DOHH2 (cell line): ENCODE measurements around the gene GLRX.

Source experiments
- H3F3A ChIP-seq: fragments of 200-600 bp; sonication (generic), shearing (Covaris generic); 2 replicates; pipeline ENCODE4 v1.6.0; 2016; ENCODE audit warnings: antibody characterized with exemption, mild to moderate bottlenecking; ENCODE audit not compliant: control insufficient read depth, insufficient read depth
- H3K27ac ChIP-seq: fragments of 200-600 bp; sonication (generic); 2 replicates; pipeline ENCODE4 v1.5.1; 2014; ENCODE audit warnings: low read depth, mild to moderate bottlenecking, low read length, moderate library complexity
- H3K27me3 ChIP-seq: fragments of 200-600 bp; sonication (generic); 2 replicates; pipeline ENCODE4 v1.6.1; 2014; ENCODE audit warnings: mild to moderate bottlenecking, low read length, mixed read lengths; ENCODE audit not compliant: control insufficient read depth
- H3K36me3 ChIP-seq: fragments of 200-600 bp; sonication (generic); 2 replicates; pipeline ENCODE4 v1.6.1; 2014; ENCODE audit warnings: mild to moderate bottlenecking, low read length, moderate library complexity, mixed read lengths; ENCODE audit not compliant: control insufficient read depth
- H3K4me1 ChIP-seq: fragments of 200-600 bp; sonication (generic); 2 replicates; pipeline ENCODE4 v1.6.1; 2014; ENCODE audit warnings: mild to moderate bottlenecking, low read length, mixed read lengths; ENCODE audit not compliant: control insufficient read depth
- H3K4me2 ChIP-seq: fragments of 200-600 bp; sonication (generic); 2 replicates; pipeline ENCODE4 v1.6.0; 2014; ENCODE audit warnings: mild to moderate bottlenecking, low read length, moderate library complexity
- H3K4me3 ChIP-seq: fragments of 200-600 bp; sonication (generic); 2 replicates; pipeline ENCODE4 v1.5.1; 2014; ENCODE audit warnings: mild to moderate bottlenecking, low read length, mixed read lengths
- H3K79me2 ChIP-seq: fragments of 200-600 bp; sonication (generic); 2 replicates; pipeline ENCODE4 v1.6.1; 2014; ENCODE audit warnings: mild to moderate bottlenecking, low read length, mixed read lengths; ENCODE audit not compliant: control insufficient read depth
- H3K9me2 ChIP-seq: fragments of 200-600 bp; sonication (generic); replicated peaks from 2 replicates; pipeline ENCODE4 v1.6.1; 2014; ENCODE audit warnings: mild to moderate bottlenecking, low read length, mixed read lengths; ENCODE audit not compliant: control insufficient read depth
- H3K9me3 ChIP-seq: fragments of 200-600 bp; sonication (generic); 2 replicates; pipeline ENCODE4 v1.6.1; 2014; ENCODE audit warnings: antibody characterized with exemption, low read length, mixed read lengths; ENCODE audit not compliant: control insufficient read depth, insufficient read depth
- H4K20me1 ChIP-seq: fragments of 200-600 bp; sonication (generic); 2 replicates; pipeline ENCODE4 v1.6.0; 2014; ENCODE audit warnings: low read depth, mild to moderate bottlenecking, antibody characterized with exemption, low read length, moderate library complexity; ENCODE audit not compliant: control insufficient read depth, insufficient read depth
- EZH2phosphoT487 ChIP-seq: fragments of 200-600 bp; sonication (generic); IDR thresholded peaks from 2 replicates; pipeline ENCODE4 v1.6.1; 2017; ENCODE audit warnings: borderline replicate concordance, mild to moderate bottlenecking, antibody characterized with exemption, low read length, moderate library complexity, mixed read lengths
- TF ChIP-seq, protein P1 (sequence below): fragments of 200-600 bp; sonication (generic); IDR thresholded peaks from one replicate; pipeline ENCODE4 v1.5.1; 2014; ENCODE audit warnings: antibody characterized with exemption, mild to moderate bottlenecking, low read depth, low read length; ENCODE audit not compliant: poor library complexity, severe bottlenecking

Gene GLRX

DNA sequence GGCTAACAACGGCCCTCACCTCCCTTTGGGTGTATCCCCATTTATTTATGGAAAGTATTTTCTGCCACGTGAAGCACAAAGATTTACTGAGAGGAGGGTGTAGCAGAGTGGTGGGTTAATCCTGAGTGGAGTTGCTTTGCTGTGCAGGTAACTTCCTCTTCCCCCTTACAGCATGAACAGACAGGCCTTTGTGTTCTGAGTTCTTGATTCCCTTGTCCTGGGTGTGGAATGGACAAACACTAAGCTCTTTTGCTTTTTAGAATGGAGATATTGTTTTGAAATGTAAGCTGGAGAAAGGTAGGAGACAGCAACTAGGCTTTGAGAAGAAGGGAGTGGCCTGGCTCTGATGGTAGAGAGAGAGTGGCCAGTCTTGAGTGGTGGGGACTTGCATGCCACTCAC, 17.1 kb upstream of the GLRX start:
- Histone ChIP-seq H3K27ac (no peak overlapping the region), H3K36me3 (no peaks in the 10 kb centered on the region), H3K9me2 (no peaks in the 10 kb centered on the region), H3K4me3 (no peak overlapping the region), H4K20me1 (no peaks in the 10 kb centered on the region), H3K79me2 (no peaks in the 10 kb centered on the region), H3K9me3 (no peaks in the 10 kb centered on the region), H3K27me3 (no peaks in the 10 kb centered on the region), H3K4me2 (no peak overlapping the region), H3F3A (peaks cover 3% of the 10 kb centered on the region; the same call in 1 of the 2 replicates), H3K4me1 (peaks cover 24% of the 10 kb centered on the region)
- TF ChIP-seq, protein P1, sequence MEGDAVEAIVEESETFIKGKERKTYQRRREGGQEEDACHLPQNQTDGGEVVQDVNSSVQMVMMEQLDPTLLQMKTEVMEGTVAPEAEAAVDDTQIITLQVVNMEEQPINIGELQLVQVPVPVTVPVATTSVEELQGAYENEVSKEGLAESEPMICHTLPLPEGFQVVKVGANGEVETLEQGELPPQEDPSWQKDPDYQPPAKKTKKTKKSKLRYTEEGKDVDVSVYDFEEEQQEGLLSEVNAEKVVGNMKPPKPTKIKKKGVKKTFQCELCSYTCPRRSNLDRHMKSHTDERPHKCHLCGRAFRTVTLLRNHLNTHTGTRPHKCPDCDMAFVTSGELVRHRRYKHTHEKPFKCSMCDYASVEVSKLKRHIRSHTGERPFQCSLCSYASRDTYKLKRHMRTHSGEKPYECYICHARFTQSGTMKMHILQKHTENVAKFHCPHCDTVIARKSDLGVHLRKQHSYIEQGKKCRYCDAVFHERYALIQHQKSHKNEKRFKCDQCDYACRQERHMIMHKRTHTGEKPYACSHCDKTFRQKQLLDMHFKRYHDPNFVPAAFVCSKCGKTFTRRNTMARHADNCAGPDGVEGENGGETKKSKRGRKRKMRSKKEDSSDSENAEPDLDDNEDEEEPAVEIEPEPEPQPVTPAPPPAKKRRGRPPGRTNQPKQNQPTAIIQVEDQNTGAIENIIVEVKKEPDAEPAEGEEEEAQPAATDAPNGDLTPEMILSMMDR: no peak
- TF ChIP-seq EZH2phosphoT487: no peak

DNA sequence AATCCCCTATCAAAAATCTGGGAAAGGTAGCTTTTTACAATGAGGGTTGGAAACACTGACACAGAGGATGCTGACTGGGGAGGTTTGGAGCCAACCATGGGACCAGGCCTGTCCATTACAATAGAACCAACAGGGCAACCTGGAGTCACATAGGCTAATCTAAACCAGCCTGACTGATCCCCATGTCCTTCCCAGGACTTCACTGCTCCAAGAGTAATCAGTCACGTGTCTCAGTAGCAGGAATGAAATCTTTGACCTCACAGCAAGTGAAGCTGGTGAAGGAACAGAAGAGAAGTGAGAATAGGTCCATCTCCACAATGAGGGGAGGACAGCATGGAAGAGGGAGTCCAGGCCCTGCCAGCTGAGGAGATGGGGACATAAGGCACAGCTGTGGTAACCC, 16.0 kb upstream of the GLRX start:
- Histone ChIP-seq H3K4me3 (no peak overlapping the region), H3K27me3 (no peaks in the 10 kb centered on the region), H3K36me3 (no peaks in the 10 kb centered on the region), H3K9me2 (no peaks in the 10 kb centered on the region), H3K79me2 (no peaks in the 10 kb centered on the region), H4K20me1 (no peaks in the 10 kb centered on the region), H3K4me1 (peaks cover 31% of the 10 kb centered on the region), H3K4me2 (no peak overlapping the region), H3K27ac (no peak overlapping the region), H3K9me3 (no peaks in the 10 kb centered on the region), H3F3A (peaks cover 8% of the 10 kb centered on the region; the same call in 1 of the 2 replicates)
- TF ChIP-seq EZH2phosphoT487: no peak
- TF ChIP-seq, protein P1: no peak

DNA sequence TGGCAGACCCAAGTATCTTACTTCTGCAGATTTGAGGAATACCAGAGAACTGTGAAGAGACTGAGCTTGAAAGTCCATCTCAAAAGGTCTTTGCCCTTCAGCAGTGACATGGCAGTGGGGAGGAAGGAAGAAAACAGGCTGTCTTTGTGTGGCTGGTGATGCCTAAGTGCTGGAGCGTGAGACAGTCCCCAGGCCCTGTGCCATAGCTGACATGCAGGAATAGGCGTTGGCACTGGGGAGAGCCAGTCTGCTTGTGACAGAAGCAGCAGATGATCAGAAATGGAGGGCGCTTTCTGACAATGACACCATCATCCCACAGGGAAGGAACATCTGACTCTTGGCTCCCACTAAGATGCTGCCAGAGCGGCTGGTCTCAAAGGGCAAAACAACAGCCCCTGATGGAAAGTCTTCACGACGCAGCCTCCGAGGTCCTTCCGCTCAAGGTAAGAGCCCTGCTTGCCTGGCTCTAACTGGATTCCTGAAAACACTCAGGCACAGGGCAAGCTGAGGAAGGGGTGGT, 15.5 kb upstream of the GLRX start:
- Histone ChIP-seq H3K4me3 (no peak overlapping the region), H3K9me2 (no peaks in the 10 kb centered on the region), H3K4me2 (no peak overlapping the region), H3K79me2 (no peaks in the 10 kb centered on the region), H3F3A (peaks cover 8% of the 10 kb centered on the region; the same call in 1 of the 2 replicates), H3K9me3 (no peaks in the 10 kb centered on the region), H3K27me3 (no peaks in the 10 kb centered on the region), H3K27ac (no peak overlapping the region), H3K36me3 (no peaks in the 10 kb centered on the region), H3K4me1 (peaks cover 33% of the 10 kb centered on the region), H4K20me1 (no peaks in the 10 kb centered on the region)
- TF ChIP-seq EZH2phosphoT487: no peak
- TF ChIP-seq, protein P1: no peak
